ENCODE data around the gene KRT6B. TPM values are rescaled to one million over a fixed set of nuclear protein-coding genes. Genes with fewer than 3 reads are reported as not detected.

Gene KRT6B
- total RNA-seq, 4 donors from 2014 or later = not detected

- Histone ChIP-seq H3K36me3 (no peaks in the 10 kb centered on the region), H3K4me3 (no peak overlapping the region), H3K27ac (no peak overlapping the region), H3K27me3 (peaks cover 0 to 3% (median 0%) of the 10 kb centered on the region in 3 donors), H3K4me1 (no peaks in the 10 kb centered on the region), H3K9me3 (no peaks in the 10 kb centered on the region)
- no peak for ATAC-seq
- TF ChIP-seq POLR2A (IDR thresholded peaks at IDR 0.05) = no peak
- no peak for TF ChIP-seq CTCF (IDR thresholded peaks at IDR 0.05 in 4 of 5, conservative IDR thresholded peaks at IDR 0.05 in 1 of 5)
- in situ Hi-C loops (cut with MboI; ENCODE audit: low sequenced_read_pairs in 4 of 4) (no loop called here), intact Hi-C loops (cut with DNase I; ENCODE audit: low total_unique reads) (no loop called here)
- DNase-seq = no peak
Observed at GRCh38 chr12:52487211-52487610, 35.3 kb upstream of the KRT6B start.

GRCh38 chr12:52486166-52487105 lies 34.5 kb upstream of the KRT6B start:
- in situ Hi-C loops (cut with MboI; ENCODE audit: low sequenced_read_pairs in 4 of 4) = no loop called here
- Histone ChIP-seq H3K36me3 (no peaks in the 10 kb centered on the region), H3K27me3 (peaks cover 0 to 3% (median 0%) of the 10 kb centered on the region in 3 donors), H3K9me3 (no peaks in the 10 kb centered on the region), H3K27ac (no peak overlapping the region), H3K4me3 (no peak overlapping the region), H3K4me1 (no peaks in the 10 kb centered on the region)
- ATAC-seq = no peak
- intact Hi-C loops (cut with DNase I; ENCODE audit: low total_unique reads) = no loop called here
- TF ChIP-seq CTCF (IDR thresholded peaks at IDR 0.05 in 4 of 5, conservative IDR thresholded peaks at IDR 0.05 in 1 of 5) (no peak), POLR2A (IDR thresholded peaks at IDR 0.05) (no peak)
- no peak for DNase-seq

GRCh38 chr12:52480073-52480472 lies 28.1 kb upstream of the KRT6B start:
- no peaks in the 10 kb centered on the region for H3K27me3 ChIP-seq
- no peak overlapping the region for H3K4me3 ChIP-seq
- intact Hi-C loops (cut with DNase I; ENCODE audit: low total_unique reads) (no loop called here), in situ Hi-C loops (cut with MboI; ENCODE audit: low sequenced_read_pairs in 4 of 4) (no loop called here)
- H3K9me3 ChIP-seq = no peaks in the 10 kb centered on the region
- ATAC-seq (no peak), DNase-seq (no peak)
- TF ChIP-seq POLR2A (IDR thresholded peaks at IDR 0.05) = no peak
- no peak for TF ChIP-seq CTCF (IDR thresholded peaks at IDR 0.05 in 4 of 5, conservative IDR thresholded peaks at IDR 0.05 in 1 of 5)
- H3K36me3 ChIP-seq = no peaks in the 10 kb centered on the region
- no peak overlapping the region for H3K27ac ChIP-seq
- no peaks in the 10 kb centered on the region for H3K4me1 ChIP-seq

GRCh38 chr12:52477651-52478050 lies 25.7 kb upstream of the KRT6B start:
- no peaks in the 10 kb centered on the region for H3K27me3 ChIP-seq

More at GRCh38 chr12:52477651-52478050, 25.7 kb upstream of the KRT6B start:
- ATAC-seq = no peak
- Histone ChIP-seq H3K4me3 (no peak overlapping the region), H3K36me3 (no peaks in the 10 kb centered on the region), H3K27ac (no peak overlapping the region), H3K9me3 (no peaks in the 10 kb centered on the region), H3K4me1 (no peaks in the 10 kb centered on the region)
- in situ Hi-C loops (cut with MboI; ENCODE audit: low sequenced_read_pairs in 4 of 4) = no loop called here
- TF ChIP-seq POLR2A (IDR thresholded peaks at IDR 0.05) (no peak), CTCF (IDR thresholded peaks at IDR 0.05 in 4 of 5, conservative IDR thresholded peaks at IDR 0.05 in 1 of 5) (no peak)
- intact Hi-C loops (cut with DNase I; ENCODE audit: low total_unique reads) = no loop called here
- no peak for DNase-seq

Data from gastrocnemius medialis (tissue), 4 donors.